ENCODE data around the gene TAAR8. TPM values are rescaled to one million over a fixed set of nuclear protein-coding genes. Genes with fewer than 3 reads are reported as not detected.
"Not testable (repeated sequence)": the region's sequence is repeated elsewhere in the genome, so short reads cannot be mapped to it uniquely, and the experiment has no call there.

Gene TAAR8
- total RNA-seq, 1 donor from 2014 or later, result not detected

DNA sequence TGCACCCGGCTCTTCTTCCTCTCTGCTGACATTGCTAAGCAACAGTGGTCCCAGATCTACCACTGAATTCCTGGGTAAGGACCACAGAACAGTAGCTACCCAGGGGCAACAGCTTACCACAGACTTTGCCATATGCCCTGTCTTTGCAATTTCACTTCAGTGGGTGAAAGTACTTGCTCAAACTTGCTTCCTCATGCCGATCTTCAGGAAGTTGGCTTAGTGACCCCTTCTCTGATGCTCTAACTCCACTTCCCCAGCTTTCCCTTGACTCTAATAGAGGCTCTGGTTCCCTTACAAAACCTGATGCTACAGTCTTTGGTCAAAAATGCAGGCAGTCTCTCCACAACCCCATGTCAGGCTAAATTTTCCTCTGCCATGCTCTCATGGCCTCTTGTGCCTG is 40.4 kb downstream of the TAAR8 start:
- no peak overlapping the region for H3K4me3 ChIP-seq (ENCODE audit: low read depth, low read length)
- no peak for DNase-seq (ENCODE audit: low read depth)

DNA sequence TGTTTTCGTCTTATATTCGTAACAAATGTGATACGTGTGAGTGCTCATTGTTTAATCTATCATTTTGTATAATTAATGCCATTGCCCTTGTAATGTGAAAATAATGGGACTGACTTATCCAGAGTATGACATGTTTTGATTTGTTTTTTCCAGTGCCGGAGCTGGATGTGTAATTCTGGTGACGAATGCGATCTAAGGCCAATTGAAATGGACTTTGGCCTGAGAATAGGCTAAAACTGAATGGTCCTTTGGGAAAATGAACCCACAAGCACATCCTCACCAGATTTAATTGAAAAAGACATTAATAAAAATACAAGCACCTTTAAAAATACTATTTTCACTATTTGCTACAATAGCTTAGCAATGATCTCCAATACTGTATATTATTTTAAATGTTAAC is 43.7 kb downstream of the TAAR8 start:
- Histone ChIP-seq H3K27me3 (ENCODE audit: control insufficient read depth, insufficient read depth, low read length) (no peaks in the 10 kb centered on the region), H3K36me3 (ENCODE audit: control insufficient read depth, insufficient read depth, low read length) (no peaks in the 10 kb centered on the region), H3K4me3 (ENCODE audit: low read depth, low read length) (no peak overlapping the region)
- TF ChIP-seq, protein P1, sequence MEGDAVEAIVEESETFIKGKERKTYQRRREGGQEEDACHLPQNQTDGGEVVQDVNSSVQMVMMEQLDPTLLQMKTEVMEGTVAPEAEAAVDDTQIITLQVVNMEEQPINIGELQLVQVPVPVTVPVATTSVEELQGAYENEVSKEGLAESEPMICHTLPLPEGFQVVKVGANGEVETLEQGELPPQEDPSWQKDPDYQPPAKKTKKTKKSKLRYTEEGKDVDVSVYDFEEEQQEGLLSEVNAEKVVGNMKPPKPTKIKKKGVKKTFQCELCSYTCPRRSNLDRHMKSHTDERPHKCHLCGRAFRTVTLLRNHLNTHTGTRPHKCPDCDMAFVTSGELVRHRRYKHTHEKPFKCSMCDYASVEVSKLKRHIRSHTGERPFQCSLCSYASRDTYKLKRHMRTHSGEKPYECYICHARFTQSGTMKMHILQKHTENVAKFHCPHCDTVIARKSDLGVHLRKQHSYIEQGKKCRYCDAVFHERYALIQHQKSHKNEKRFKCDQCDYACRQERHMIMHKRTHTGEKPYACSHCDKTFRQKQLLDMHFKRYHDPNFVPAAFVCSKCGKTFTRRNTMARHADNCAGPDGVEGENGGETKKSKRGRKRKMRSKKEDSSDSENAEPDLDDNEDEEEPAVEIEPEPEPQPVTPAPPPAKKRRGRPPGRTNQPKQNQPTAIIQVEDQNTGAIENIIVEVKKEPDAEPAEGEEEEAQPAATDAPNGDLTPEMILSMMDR (IDR thresholded peaks at IDR 0.05; ENCODE audit: insufficient read depth, low read length, poor library complexity, severe bottlenecking), result no peak
- no peak for DNase-seq (ENCODE audit: low read depth)

More for the DNA sequence above, 40.4 kb downstream of the TAAR8 start:
- Histone ChIP-seq H3K27me3 (ENCODE audit: control insufficient read depth, insufficient read depth, low read length) (no peaks in the 10 kb centered on the region), H3K36me3 (ENCODE audit: control insufficient read depth, insufficient read depth, low read length) (no peaks in the 10 kb centered on the region)
- TF ChIP-seq, protein P1 (IDR thresholded peaks at IDR 0.05; ENCODE audit: insufficient read depth, low read length, poor library complexity, severe bottlenecking), result no peak

DNA sequence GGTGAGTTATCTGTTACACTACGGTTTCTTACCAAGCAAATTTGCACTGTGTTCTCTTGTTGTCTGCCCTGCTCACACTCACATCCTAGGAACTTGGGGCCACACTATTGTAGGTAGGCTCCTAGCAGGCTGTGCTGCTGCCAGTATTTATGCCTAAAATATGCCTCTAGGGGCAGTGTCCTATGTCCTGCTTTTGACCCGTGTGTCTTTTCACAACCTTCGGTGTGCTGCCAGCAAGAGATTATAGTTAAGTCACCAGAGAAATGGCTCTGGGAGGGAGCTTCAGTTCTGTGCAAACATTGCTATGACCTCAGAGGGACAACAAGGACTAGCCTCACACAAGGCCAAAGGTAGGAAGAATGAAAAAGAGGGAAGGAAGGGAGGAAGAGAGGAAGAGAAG is 46.0 kb downstream of the TAAR8 start:
- Histone ChIP-seq H3K4me3 (ENCODE audit: low read depth, low read length) (no peak overlapping the region), H3K27me3 (ENCODE audit: control insufficient read depth, insufficient read depth, low read length) (no peaks in the 10 kb centered on the region), H3K36me3 (ENCODE audit: control insufficient read depth, insufficient read depth, low read length) (no peaks in the 10 kb centered on the region)
- TF ChIP-seq, protein P1 (IDR thresholded peaks at IDR 0.05; ENCODE audit: insufficient read depth, low read length, poor library complexity, severe bottlenecking), result peak; percentile 34
- DNase-seq (ENCODE audit: low read depth), result no peak

DNA sequence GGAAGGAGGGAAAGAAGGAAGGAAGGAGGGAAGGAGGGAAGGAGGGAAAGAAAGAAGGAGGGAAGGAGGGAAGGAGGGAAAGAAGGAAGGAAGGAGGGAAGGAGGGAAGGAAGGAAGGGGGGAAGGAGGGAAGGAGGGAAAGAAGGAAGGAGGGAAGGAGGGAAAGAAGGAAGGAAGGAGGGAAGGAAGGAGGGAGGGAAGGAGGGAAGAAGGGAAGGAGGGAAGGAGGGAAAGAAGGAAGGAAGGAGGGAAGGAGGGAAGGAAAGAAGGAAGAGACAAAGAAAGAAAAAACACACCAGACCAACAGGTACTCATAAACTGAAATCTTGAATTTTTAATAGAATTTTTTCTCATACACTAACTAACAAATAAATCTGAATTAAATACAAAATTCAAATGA is 48.4 kb downstream of the TAAR8 start:
- H3K36me3 ChIP-seq (ENCODE audit: control insufficient read depth, insufficient read depth, low read length); H3K27me3 ChIP-seq (ENCODE audit: control insufficient read depth, insufficient read depth, low read length); H3K4me3 ChIP-seq (ENCODE audit: low read depth, low read length); DNase-seq (ENCODE audit: low read depth): not testable (repeated sequence)

Other genes with a start within 250 kb of the TAAR8 start
- gene MOXD1, start 151.2 kb upstream of the TAAR8 start, total RNA-seq, result 20.3 and 22.6 TPM in 2 replicates
- 35.8 and 42.2 TPM in 2 replicates for gene STX7, start 39.6 kb upstream of the TAAR8 start, total RNA-seq
- gene TAAR9, start 14.4 kb upstream of the TAAR8 start, total RNA-seq, result not detected in 2 replicates
- gene TAAR6, start 17.6 kb downstream of the TAAR8 start, total RNA-seq, result not detected in 2 replicates
- gene TAAR5, start 37.1 kb downstream of the TAAR8 start, total RNA-seq, result not detected in 2 replicates
- gene TAAR2, start 71.6 kb downstream of the TAAR8 start, total RNA-seq, result not detected in 2 replicates
- not detected in 2 replicates for gene TAAR1, start 106.5 kb downstream of the TAAR8 start, total RNA-seq
- 0.21 and 0.75 TPM in 2 replicates for gene VNN1, start 161.4 kb downstream of the TAAR8 start, total RNA-seq
- 0.33 TPM in 1 of 2 replicates, not detected in the other for gene VNN2, start 205.2 kb downstream of the TAAR8 start, total RNA-seq
- gene SLC18B1, start 246.0 kb downstream of the TAAR8 start, total RNA-seq, result 10.7 and 11.9 TPM in 2 replicates